ENCODE data around the gene ADAM19. TPM values are rescaled to one million over a fixed set of nuclear protein-coding genes. Genes with fewer than 3 reads are reported as not detected.

Gene ADAM19
- total RNA-seq, 2 donors from 2014 or later = 358 to 384 TPM

- Mint-ChIP-seq H3K4me1 (ENCODE audit: low read depth in 2 of 2) (peaks cover 21 to 42% of the 10 kb centered on the region in 2 donors), H3K27ac (peak overlapping the region; percentile 63 to 86), H3K36me3 (no peaks in the 10 kb centered on the region), H3K9me3 (no peaks in the 10 kb centered on the region), H3K27me3 (peaks cover 10 to 18% of the 10 kb centered on the region in 2 donors), H3K4me3 (peak overlapping the region; percentile 68)
- DNase-seq (ENCODE audit: low spot score) = peak; percentile 77
- peak; percentile 89 to 91 for ATAC-seq
Measured at GRCh38 chr5:157464519-157465171, 110.9 kb downstream of the ADAM19 start.

- Mint-ChIP-seq H3K27ac (peak overlapping the region; percentile 63 to 86), H3K9me3 (no peaks in the 10 kb centered on the region), H3K36me3 (no peaks in the 10 kb centered on the region), H3K4me1 (ENCODE audit: low read depth in 2 of 2) (peaks cover 21 to 42% of the 10 kb centered on the region in 2 donors), H3K27me3 (peaks cover 16 to 17% of the 10 kb centered on the region in 2 donors), H3K4me3 (peak overlapping the region; percentile 68)
- ATAC-seq (peak in 1 of 2 donors; percentile 7), DNase-seq (ENCODE audit: low spot score) (no peak)
Measured at GRCh38 chr5:157463621-157464518, 111.7 kb downstream of the ADAM19 start.

GRCh38 chr5:157463081-157463480, 112.5 kb downstream of the ADAM19 start:
- Mint-ChIP-seq H3K36me3 (no peaks in the 10 kb centered on the region), H3K4me1 (ENCODE audit: low read depth in 2 of 2) (peaks cover 21 to 42% of the 10 kb centered on the region in 2 donors), H3K27ac (no peak overlapping the region), H3K4me3 (no peak overlapping the region), H3K27me3 (peaks cover 17 to 19% of the 10 kb centered on the region in 2 donors), H3K9me3 (no peaks in the 10 kb centered on the region)
- ATAC-seq (no peak), DNase-seq (ENCODE audit: low spot score) (no peak)

- peaks cover 21 to 37% of the 10 kb centered on the region in 2 donors for H3K4me1 Mint-ChIP-seq (ENCODE audit: low read depth in 2 of 2)
- DNase-seq (ENCODE audit: low spot score) (peak; percentile 54), ATAC-seq (no peak)
- H3K27ac Mint-ChIP-seq = no peak overlapping the region
- H3K27me3 Mint-ChIP-seq = peaks cover 17 to 19% of the 10 kb centered on the region in 2 donors
- no peaks in the 10 kb centered on the region for H3K36me3 Mint-ChIP-seq
- peak overlapping the region; percentile 47 for H3K4me3 Mint-ChIP-seq
- no peaks in the 10 kb centered on the region for H3K9me3 Mint-ChIP-seq
Measured at GRCh38 chr5:157460921-157461792, 114.4 kb downstream of the ADAM19 start.

GRCh38 chr5:157459715-157460599, 115.6 kb downstream of the ADAM19 start, which contains the start of gene NIPAL4:
NIPAL4 (plus strand) TSS chr5:157460213; CDS start chr5:157460321, 108 bp downstream.
- Mint-ChIP-seq H3K27me3 (peaks cover 19 to 20% of the 10 kb centered on the region in 2 donors), H3K27ac (no peak within 1 kb of the TSS), H3K9me3 (no peaks in the 10 kb centered on the region), H3K4me1 (ENCODE audit: low read depth in 2 of 2) (peaks cover 21 to 31% of the 10 kb centered on the region in 2 donors), H3K4me3 (peak within 1 kb of the TSS; percentile 47), H3K36me3 (no peaks in the 10 kb centered on the region)
- ATAC-seq (peak; percentile 17 to 37), DNase-seq (ENCODE audit: low spot score) (peak; percentile 58)

- Mint-ChIP-seq H3K9me3 (no peaks in the 10 kb centered on the region), H3K4me1 (ENCODE audit: low read depth in 2 of 2) (peaks cover 13 to 23% of the 10 kb centered on the region in 2 donors), H3K36me3 (no peaks in the 10 kb centered on the region), H3K27me3 (peaks cover 17 to 19% of the 10 kb centered on the region in 2 donors), H3K4me3 (no peak overlapping the region), H3K27ac (no peak overlapping the region)
- ATAC-seq = no peak
- DNase-seq (ENCODE audit: low spot score) = peak; percentile 8
Measured at GRCh38 chr5:157458835-157459234, 116.7 kb downstream of the ADAM19 start.

GRCh38 chr5:157457391-157457790, 118.2 kb downstream of the ADAM19 start:
- Mint-ChIP-seq H3K4me3 (no peak overlapping the region), H3K9me3 (no peaks in the 10 kb centered on the region), H3K27me3 (peaks cover 14 to 19% of the 10 kb centered on the region in 2 donors), H3K4me1 (ENCODE audit: low read depth in 2 of 2) (peaks cover 9 to 18% of the 10 kb centered on the region in 2 donors), H3K27ac (no peak overlapping the region), H3K36me3 (no peaks in the 10 kb centered on the region)
- ATAC-seq (no peak), DNase-seq (ENCODE audit: low spot score) (peak; percentile 10)

- ATAC-seq = no peak
- H3K27ac Mint-ChIP-seq = no peak overlapping the region
- DNase-seq (ENCODE audit: low spot score) = peak; percentile 15
- peaks cover 9 to 16% of the 10 kb centered on the region in 2 donors for H3K4me1 Mint-ChIP-seq (ENCODE audit: low read depth in 2 of 2)
- H3K36me3 Mint-ChIP-seq = no peaks in the 10 kb centered on the region
- no peaks in the 10 kb centered on the region for H3K9me3 Mint-ChIP-seq
- H3K27me3 Mint-ChIP-seq = peaks cover 13 to 17% of the 10 kb centered on the region in 2 donors
- no peak overlapping the region for H3K4me3 Mint-ChIP-seq
Measured at GRCh38 chr5:157456301-157456700, 119.3 kb downstream of the ADAM19 start.

- ATAC-seq = no peak
Measured at GRCh38 chr5:157455057-157455456, 120.5 kb downstream of the ADAM19 start.

GRCh38 chr5:157454273-157454672, 121.3 kb downstream of the ADAM19 start:
- Mint-ChIP-seq H3K27me3 (peaks cover 6 to 9% of the 10 kb centered on the region in 2 donors), H3K4me1 (ENCODE audit: low read depth in 2 of 2) (peaks cover 8 to 9% of the 10 kb centered on the region in 2 donors), H3K9me3 (no peaks in the 10 kb centered on the region), H3K36me3 (no peaks in the 10 kb centered on the region), H3K27ac (no peak overlapping the region), H3K4me3 (no peak overlapping the region)
- ATAC-seq (no peak), DNase-seq (ENCODE audit: low spot score) (peak; percentile 22)

More at GRCh38 chr5:157455057-157455456, 120.5 kb downstream of the ADAM19 start:
- Mint-ChIP-seq H3K4me1 (ENCODE audit: low read depth in 2 of 2) (peaks cover 8 to 9% of the 10 kb centered on the region in 2 donors), H3K27me3 (peaks cover 9% of the 10 kb centered on the region in 2 donors), H3K27ac (no peak overlapping the region), H3K9me3 (no peaks in the 10 kb centered on the region), H3K4me3 (no peak overlapping the region), H3K36me3 (no peaks in the 10 kb centered on the region)
- DNase-seq (ENCODE audit: low spot score) = peak; percentile 51

GRCh38 chr5:157451806-157452205, 123.8 kb downstream of the ADAM19 start:
- DNase-seq (ENCODE audit: low spot score) (no peak), ATAC-seq (no peak)
- Mint-ChIP-seq H3K27ac (no peak overlapping the region), H3K27me3 (peaks cover 0 to 12% of the 10 kb centered on the region in 2 donors), H3K9me3 (no peaks in the 10 kb centered on the region), H3K36me3 (no peaks in the 10 kb centered on the region), H3K4me3 (no peak overlapping the region), H3K4me1 (ENCODE audit: low read depth in 2 of 2) (peaks cover 8 to 9% of the 10 kb centered on the region in 2 donors)

GRCh38 chr5:157450024-157450423, 125.6 kb downstream of the ADAM19 start:
- ATAC-seq (no peak), DNase-seq (ENCODE audit: low spot score) (no peak)
- Mint-ChIP-seq H3K27ac (no peak overlapping the region), H3K27me3 (peaks cover 6 to 13% of the 10 kb centered on the region in 2 donors), H3K4me1 (ENCODE audit: low read depth in 2 of 2) (peaks cover 3 to 4% of the 10 kb centered on the region in 2 donors), H3K9me3 (no peaks in the 10 kb centered on the region), H3K36me3 (no peaks in the 10 kb centered on the region), H3K4me3 (no peak overlapping the region)
